ENCODE measurements around the gene P3H3.
A peak's percentile ranks its signal among the peaks of the same experiment; 100 is the strongest.

GRCh38 chr12:6888360-6888759 lies 60.2 kb downstream of the P3H3 start:
- no peak for TF ChIP-seq ZNF394 (tag by site-specific recombination; IDR thresholded peaks at IDR 0.05; ENCODE audit: borderline replicate concordance)
- no peak for TF ChIP-seq CTCF (tag by site-specific recombination; IDR thresholded peaks at IDR 0.05)
- TF ChIP-seq ZBTB17 (tag by site-specific recombination; IDR thresholded peaks at IDR 0.05) = 0 out of 2 replicates have a peak, but pooled peaks have one; percentile 22
- no peak for TF ChIP-seq ZNF311 (tag by site-specific recombination; IDR thresholded peaks at IDR 0.05; ENCODE audit: borderline replicate concordance)
- no peak for TF ChIP-seq SETDB1 (IDR thresholded peaks at IDR 0.05; ENCODE audit: insufficient read length, low read length)
- TF ChIP-seq ZBTB21 (tag by site-specific recombination; IDR thresholded peaks at IDR 0.05) = no peak
- no peak for TF ChIP-seq ZNF274 (IDR thresholded peaks at IDR 0.05; ENCODE audit: low read length)
- TF ChIP-seq ZNF274 (tag by site-specific recombination; IDR thresholded peaks at IDR 0.05; ENCODE audit: borderline replicate concordance) = no peak
- no peak for TF ChIP-seq ZIC2 (tag by site-specific recombination; IDR thresholded peaks at IDR 0.05)
- TF ChIP-seq PBX3 (CRISPR knock-in tag; IDR thresholded peaks at IDR 0.05) = no peak
